ENCODE data around the gene MMRN1. TPM values are rescaled to one million over a fixed set of nuclear protein-coding genes. Genes with fewer than 3 reads are reported as not detected.
"Not testable (repeated sequence)": the region's sequence is repeated elsewhere in the genome, so short reads cannot be mapped to it uniquely, and the experiment has no call there.

The MMRN1 gene
- total and polyA plus RNA-seq, 12 donors: 0.20 to 3.9 (median 2.3) TPM

- H3K4me1 ChIP-seq, H3K36me3 ChIP-seq, H3K27me3 ChIP-seq, H3K4me3 ChIP-seq, H3K9me3 ChIP-seq, H3K27ac ChIP-seq: not testable (repeated sequence)
- DNase-seq: peak in 1 of 2 donors; percentile 38
- peak in 6 of 8 donors; percentile 56 to 84 (median 76) for ATAC-seq
- WGBS, 2 donors: 0 to 2% methylated on average over 6 of the region's 7 CpGs
- peak; percentile 18 to 75 (median 65) for TF ChIP-seq CTCF (IDR thresholded peaks at IDR 0.05)
- intact Hi-C loops (cut with DNase I): loop anchor here in 4 of 10 donors (5.0 to 10.0 kb wide), 7 partner anchors 247 to 745 kb away; no protein-coding TSS in a partner anchor
These were observed 7.3 kb downstream of the MMRN1 start for GRCh38 chr4:89901808-89902431.

GRCh38 chr4:89904524-89904923 lies 9.9 kb downstream of the MMRN1 start:
- Histone ChIP-seq H3K9me3 (no peaks in the 10 kb centered on the region), H3K4me1 (no peaks in the 10 kb centered on the region), H3K36me3 (no peaks in the 10 kb centered on the region), H3K4me3 (no peak overlapping the region), H3K27me3 (no peaks in the 10 kb centered on the region), H3K27ac (no peak overlapping the region)
- no peak for TF ChIP-seq CTCF (IDR thresholded peaks at IDR 0.05)
- DNase-seq: no peak
- intact Hi-C loops (cut with DNase I): loop anchor here in 4 of 10 donors (5.0 to 10.0 kb wide), 7 partner anchors 250 to 747 kb away; no protein-coding TSS in a partner anchor
- peak in 1 of 8 donors; percentile 67 for ATAC-seq
- WGBS, 2 donors: 45 to 48% methylated on average over 3 of the region's 3 CpGs

- Histone ChIP-seq H3K27ac (no peak overlapping the region), H3K27me3 (no peaks in the 10 kb centered on the region), H3K4me3 (no peak overlapping the region), H3K36me3 (no peaks in the 10 kb centered on the region), H3K9me3 (no peaks in the 10 kb centered on the region), H3K4me1 (no peaks in the 10 kb centered on the region)
- DNase-seq (no peak), ATAC-seq (no peak)
- no peak for TF ChIP-seq CTCF (IDR thresholded peaks at IDR 0.05)
- intact Hi-C loops (cut with DNase I): loop anchor here in 3 of 10 donors (10.0 kb wide), 3 partner anchors 252 to 682 kb away; no protein-coding TSS in a partner anchor
These were observed 11.7 kb downstream of the MMRN1 start for GRCh38 chr4:89906316-89906715.

- Histone ChIP-seq H3K36me3 (no peaks in the 10 kb centered on the region), H3K27me3 (no peaks in the 10 kb centered on the region), H3K27ac (no peak overlapping the region), H3K4me3 (no peak overlapping the region), H3K9me3 (no peaks in the 10 kb centered on the region), H3K4me1 (no peaks in the 10 kb centered on the region)
- no peak for TF ChIP-seq CTCF (IDR thresholded peaks at IDR 0.05)
- intact Hi-C loops (cut with DNase I): loop anchor here in 3 of 10 donors (10.0 kb wide), 3 partner anchors 252 to 682 kb away; no protein-coding TSS in a partner anchor
- DNase-seq (no peak), ATAC-seq (peak in 1 of 8 donors; percentile 60)
- WGBS, 2 donors: 32 to 38% methylated on average over 1 of the region's 1 CpG
These were observed 12.3 kb downstream of the MMRN1 start for GRCh38 chr4:89906777-89907521.

Measured in heart right ventricle (tissue), 16 donors.